Astrocyte of the cerebellum (primary cell): ENCODE data around the gene CTTNBP2.

Experiments
- DNase-seq: peaks from one replicate; pipeline ENCODE4 v3.0.0-alpha.2; 2011; ENCODE audit warnings: low read depth
- H3K4me3 ChIP-seq: 2 replicates; pipeline ENCODE4 v1.5.1; 2011; ENCODE audit warnings: mild to moderate bottlenecking, low read depth, low read length, moderate library complexity
- CTCF ChIP-seq: IDR thresholded peaks from 2 replicates; pipeline ENCODE4 v1.5.1; 2012; ENCODE audit warnings: low read length, low read depth, moderate library complexity, mild to moderate bottlenecking; ENCODE audit errors: missing control alignments
- in situ Hi-C: cut with HindIII; loops from 2 replicates; pipeline ENCODE4 v1.10.0; 2017; ENCODE audit warnings: low sequenced_read_pairs

CTTNBP2 gene

GRCh38 chr7:117664047-117664446 is 209.2 kb downstream of the CTTNBP2 start:
- in situ Hi-C loops, result no loop called here
- no peak for TF ChIP-seq CTCF
- no peak for DNase-seq
- no peak overlapping the region for H3K4me3 ChIP-seq

GRCh38 chr7:117661328-117661727 is 211.9 kb downstream of the CTTNBP2 start:
- DNase-seq, result no peak
- no peak for TF ChIP-seq CTCF
- no peak overlapping the region for H3K4me3 ChIP-seq
- in situ Hi-C loops, result no loop called here
